ENCODE data around the gene NOLC1. TPM values are rescaled to one million over a fixed set of nuclear protein-coding genes. Genes with fewer than 3 reads are reported as not detected.

NOLC1 gene
- total and polyA plus RNA-seq, 3 donors from 2014 or later = 46.6 to 63.8 (median 53.7) TPM

DNA sequence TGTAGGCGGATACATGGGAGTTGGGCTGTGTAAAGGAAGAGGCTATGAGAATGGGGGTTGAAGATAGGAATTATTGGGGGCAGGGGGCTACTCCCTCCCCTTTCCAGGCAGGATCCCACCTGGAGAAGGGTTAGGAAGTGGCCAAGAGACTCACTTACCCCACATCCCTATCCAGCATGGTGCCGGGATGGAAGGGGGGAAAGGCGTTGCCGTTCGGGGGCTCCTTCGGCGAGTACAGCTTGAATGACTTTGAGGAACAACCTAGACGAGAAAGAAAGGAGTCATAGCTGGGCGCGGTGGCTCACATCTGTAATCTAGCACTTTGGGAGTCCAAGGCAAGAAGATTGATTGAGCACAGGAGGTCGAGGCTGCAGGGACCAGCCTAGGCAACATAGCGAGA, 40.9 kb upstream of the NOLC1 start:
- Histone ChIP-seq H3K36me3 (ENCODE audit: low read depth, missing control alignments) (no peaks in the 10 kb centered on the region), H3K9me3 (no peaks in the 10 kb centered on the region), H3K27me3 (no peaks in the 10 kb centered on the region), H3K4me1 (peaks cover 28% of the 10 kb centered on the region), H3K4me3 (no peak overlapping the region), H3K27ac (no peak overlapping the region)
- intact Hi-C loops (cut with DNase I; ENCODE audit: low total_unique reads) = no loop called here
- TF ChIP-seq, protein P1, sequence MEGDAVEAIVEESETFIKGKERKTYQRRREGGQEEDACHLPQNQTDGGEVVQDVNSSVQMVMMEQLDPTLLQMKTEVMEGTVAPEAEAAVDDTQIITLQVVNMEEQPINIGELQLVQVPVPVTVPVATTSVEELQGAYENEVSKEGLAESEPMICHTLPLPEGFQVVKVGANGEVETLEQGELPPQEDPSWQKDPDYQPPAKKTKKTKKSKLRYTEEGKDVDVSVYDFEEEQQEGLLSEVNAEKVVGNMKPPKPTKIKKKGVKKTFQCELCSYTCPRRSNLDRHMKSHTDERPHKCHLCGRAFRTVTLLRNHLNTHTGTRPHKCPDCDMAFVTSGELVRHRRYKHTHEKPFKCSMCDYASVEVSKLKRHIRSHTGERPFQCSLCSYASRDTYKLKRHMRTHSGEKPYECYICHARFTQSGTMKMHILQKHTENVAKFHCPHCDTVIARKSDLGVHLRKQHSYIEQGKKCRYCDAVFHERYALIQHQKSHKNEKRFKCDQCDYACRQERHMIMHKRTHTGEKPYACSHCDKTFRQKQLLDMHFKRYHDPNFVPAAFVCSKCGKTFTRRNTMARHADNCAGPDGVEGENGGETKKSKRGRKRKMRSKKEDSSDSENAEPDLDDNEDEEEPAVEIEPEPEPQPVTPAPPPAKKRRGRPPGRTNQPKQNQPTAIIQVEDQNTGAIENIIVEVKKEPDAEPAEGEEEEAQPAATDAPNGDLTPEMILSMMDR (IDR thresholded peaks at IDR 0.05) = no peak
- no peak for TF ChIP-seq POLR2A (IDR thresholded peaks at IDR 0.05)
- WGBS, 2 donors = 90 to 91% methylated on average over 12 of the region's 12 CpGs
- no peak for DNase-seq

DNA sequence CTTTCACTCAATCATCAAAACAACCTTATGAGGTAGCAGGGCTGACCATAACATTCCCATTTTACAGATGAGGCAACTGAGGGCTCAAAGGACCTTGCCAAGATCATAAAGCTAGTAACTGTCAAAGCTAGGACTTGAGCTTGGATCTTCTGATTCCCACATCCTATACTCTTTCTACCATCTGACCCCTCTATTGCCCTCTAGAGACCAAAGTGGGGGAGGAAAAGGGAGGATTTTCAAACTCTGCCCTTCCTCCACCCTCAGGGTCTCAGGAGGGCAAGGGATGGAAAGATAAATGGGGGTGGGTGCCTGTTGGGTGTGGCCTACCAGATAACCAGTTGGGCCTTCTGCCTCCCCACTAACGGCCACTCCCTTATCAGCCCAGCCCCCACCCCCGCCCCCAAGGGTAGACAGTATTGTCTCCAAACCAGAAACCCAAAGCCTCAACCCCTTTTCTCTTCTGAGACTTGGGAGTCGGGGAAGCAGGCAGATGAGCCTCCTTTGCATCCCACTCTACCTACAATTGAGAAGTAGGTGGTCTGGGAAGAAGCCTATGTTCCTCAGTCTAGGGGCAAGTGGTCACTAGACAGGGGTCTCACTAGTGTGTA, 39.9 kb upstream of the NOLC1 start:
- H3K4me1 ChIP-seq = peaks cover 38% of the 10 kb centered on the region
- no peak overlapping the region for H3K4me3 ChIP-seq
- H3K9me3 ChIP-seq = no peaks in the 10 kb centered on the region
- no peaks in the 10 kb centered on the region for H3K36me3 ChIP-seq (ENCODE audit: low read depth, missing control alignments)
- intact Hi-C loops (cut with DNase I; ENCODE audit: low total_unique reads) = no loop called here
- H3K27ac ChIP-seq = no peak overlapping the region
- DNase-seq = no peak
- no peak for TF ChIP-seq POLR2A (IDR thresholded peaks at IDR 0.05)
- TF ChIP-seq, protein P1 (IDR thresholded peaks at IDR 0.05) = no peak
- 53 to 63% methylated on average over 3 of the region's 3 CpGs for WGBS, 2 donors
- no peaks in the 10 kb centered on the region for H3K27me3 ChIP-seq

DNA sequence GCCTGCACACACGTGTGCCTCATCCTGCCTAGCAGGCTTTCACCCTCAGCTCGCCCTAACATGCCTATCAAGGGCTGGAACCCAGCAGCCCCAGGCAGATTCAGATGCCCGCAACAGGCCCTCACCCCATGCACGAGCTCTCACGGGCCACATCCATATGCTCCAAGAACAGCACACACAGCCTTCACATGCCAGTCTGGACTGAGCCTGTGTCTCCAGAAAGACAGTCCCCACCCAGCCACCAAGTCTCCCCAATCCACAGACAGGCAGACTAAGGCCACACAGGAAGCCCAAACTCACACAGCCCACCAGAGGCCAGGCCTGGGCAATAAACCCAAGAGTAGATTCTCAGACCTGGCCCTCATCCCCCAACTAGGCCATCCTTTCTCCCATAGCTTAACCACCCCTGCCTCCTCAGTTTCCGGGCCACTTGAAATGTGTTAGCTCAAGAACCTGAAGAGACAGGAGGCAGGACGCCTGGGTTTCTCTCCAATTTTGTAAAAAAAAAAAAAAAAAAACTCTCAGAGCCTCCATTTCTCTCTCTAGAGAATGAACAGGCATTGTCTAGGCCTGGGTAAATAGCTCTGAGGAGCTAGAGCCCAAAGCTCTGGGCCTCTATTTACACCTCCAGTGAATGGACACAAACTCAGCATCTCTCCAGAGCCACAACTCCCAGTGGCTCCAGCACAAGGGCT, 38.8 kb upstream of the NOLC1 start:
- DNase-seq = no peak
- 50 to 62% methylated on average over 5 to 7 of the region's 7 CpGs for WGBS, 2 donors
- Histone ChIP-seq H3K4me1 (peaks cover 49% of the 10 kb centered on the region), H3K9me3 (no peaks in the 10 kb centered on the region), H3K4me3 (peak overlapping the region; percentile 70 to 85), H3K36me3 (ENCODE audit: low read depth, missing control alignments) (no peaks in the 10 kb centered on the region), H3K27ac (no peak overlapping the region), H3K27me3 (no peaks in the 10 kb centered on the region)
- intact Hi-C loops (cut with DNase I; ENCODE audit: low total_unique reads) = no loop called here
- TF ChIP-seq, protein P1 (IDR thresholded peaks at IDR 0.05) = no peak
- TF ChIP-seq POLR2A (IDR thresholded peaks at IDR 0.05) = no peak

DNA sequence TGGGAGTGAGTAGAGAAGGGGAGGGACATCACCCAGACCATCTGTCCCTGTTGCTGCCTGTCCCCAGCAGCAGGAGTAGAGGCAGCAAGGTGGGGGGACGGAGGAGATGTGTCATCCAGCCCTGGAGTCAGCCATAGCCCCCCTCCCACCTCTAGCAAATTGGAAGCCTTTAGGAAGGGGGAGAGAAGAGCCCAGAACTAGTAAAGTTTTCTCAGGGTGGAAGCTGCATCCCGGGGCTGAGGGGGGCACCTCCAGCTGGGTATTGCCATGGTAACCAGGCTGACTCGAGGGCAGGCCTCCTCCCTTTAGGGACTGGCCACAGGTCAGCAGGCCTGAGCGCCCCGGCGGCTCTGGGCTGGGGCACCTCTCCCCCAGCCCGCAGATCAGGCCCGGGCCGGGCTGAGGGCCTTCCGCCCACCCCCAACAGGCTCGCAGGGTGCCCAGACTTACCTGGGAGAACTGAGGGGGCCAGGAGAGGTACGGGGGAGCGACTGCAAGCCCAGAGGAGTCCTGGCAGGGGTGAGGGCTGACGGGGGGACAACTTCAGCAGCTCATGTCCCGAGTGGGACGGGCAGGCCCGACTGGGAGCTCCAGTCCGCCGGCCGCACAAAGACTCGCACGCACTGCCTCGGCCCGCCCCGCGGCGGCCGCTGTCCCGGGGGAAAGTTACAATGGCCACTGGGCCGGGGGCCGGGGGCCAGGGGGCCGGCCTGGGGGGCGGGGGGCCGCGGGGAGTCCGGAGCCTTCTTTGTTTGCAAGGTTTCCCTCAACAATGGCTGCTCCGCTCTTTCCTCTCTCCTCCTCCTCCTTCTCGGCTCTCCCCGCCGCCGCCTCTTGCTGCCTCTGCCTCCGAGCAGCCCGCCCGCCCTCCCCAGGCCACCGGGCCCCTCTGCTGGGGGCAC, 38.0 kb upstream of the NOLC1 start:
- no peaks in the 10 kb centered on the region for H3K27me3 ChIP-seq
- H3K4me1 ChIP-seq = peaks cover 56% of the 10 kb centered on the region
- peak; percentile 27 for DNase-seq
- WGBS, 2 donors = 2 to 3% methylated on average over 5 to 44 of the region's 45 CpGs
- intact Hi-C loops (cut with DNase I; ENCODE audit: low total_unique reads) = no loop called here
- no peaks in the 10 kb centered on the region for H3K36me3 ChIP-seq (ENCODE audit: low read depth, missing control alignments)
- peak overlapping the region; percentile 70 to 85 for H3K4me3 ChIP-seq
- TF ChIP-seq, protein P1 (IDR thresholded peaks at IDR 0.05) = no peak
- TF ChIP-seq POLR2A (IDR thresholded peaks at IDR 0.05) = no peak
- peak overlapping the region; percentile 80 to 84 for H3K27ac ChIP-seq
- H3K9me3 ChIP-seq = no peaks in the 10 kb centered on the region
